Measurements from ENCODE around the gene ELOB. TPM values are rescaled to one million over a fixed set of nuclear protein-coding genes. Genes with fewer than 3 reads are reported as not detected.

The ELOB gene
- total RNA-seq, 4 donors from 2014 or later = 181 to 341 (median 323) TPM

GRCh38 chr16:2777903-2778629, 986 bp upstream of the ELOB start:
- ATAC-seq (ENCODE audit: low FRiP score) = peak; percentile 3
- no peak for DNase-seq (ENCODE audit: low spot score)
- TF ChIP-seq, protein P1, sequence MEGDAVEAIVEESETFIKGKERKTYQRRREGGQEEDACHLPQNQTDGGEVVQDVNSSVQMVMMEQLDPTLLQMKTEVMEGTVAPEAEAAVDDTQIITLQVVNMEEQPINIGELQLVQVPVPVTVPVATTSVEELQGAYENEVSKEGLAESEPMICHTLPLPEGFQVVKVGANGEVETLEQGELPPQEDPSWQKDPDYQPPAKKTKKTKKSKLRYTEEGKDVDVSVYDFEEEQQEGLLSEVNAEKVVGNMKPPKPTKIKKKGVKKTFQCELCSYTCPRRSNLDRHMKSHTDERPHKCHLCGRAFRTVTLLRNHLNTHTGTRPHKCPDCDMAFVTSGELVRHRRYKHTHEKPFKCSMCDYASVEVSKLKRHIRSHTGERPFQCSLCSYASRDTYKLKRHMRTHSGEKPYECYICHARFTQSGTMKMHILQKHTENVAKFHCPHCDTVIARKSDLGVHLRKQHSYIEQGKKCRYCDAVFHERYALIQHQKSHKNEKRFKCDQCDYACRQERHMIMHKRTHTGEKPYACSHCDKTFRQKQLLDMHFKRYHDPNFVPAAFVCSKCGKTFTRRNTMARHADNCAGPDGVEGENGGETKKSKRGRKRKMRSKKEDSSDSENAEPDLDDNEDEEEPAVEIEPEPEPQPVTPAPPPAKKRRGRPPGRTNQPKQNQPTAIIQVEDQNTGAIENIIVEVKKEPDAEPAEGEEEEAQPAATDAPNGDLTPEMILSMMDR (IDR thresholded peaks at IDR 0.05) = no peak

DNA sequence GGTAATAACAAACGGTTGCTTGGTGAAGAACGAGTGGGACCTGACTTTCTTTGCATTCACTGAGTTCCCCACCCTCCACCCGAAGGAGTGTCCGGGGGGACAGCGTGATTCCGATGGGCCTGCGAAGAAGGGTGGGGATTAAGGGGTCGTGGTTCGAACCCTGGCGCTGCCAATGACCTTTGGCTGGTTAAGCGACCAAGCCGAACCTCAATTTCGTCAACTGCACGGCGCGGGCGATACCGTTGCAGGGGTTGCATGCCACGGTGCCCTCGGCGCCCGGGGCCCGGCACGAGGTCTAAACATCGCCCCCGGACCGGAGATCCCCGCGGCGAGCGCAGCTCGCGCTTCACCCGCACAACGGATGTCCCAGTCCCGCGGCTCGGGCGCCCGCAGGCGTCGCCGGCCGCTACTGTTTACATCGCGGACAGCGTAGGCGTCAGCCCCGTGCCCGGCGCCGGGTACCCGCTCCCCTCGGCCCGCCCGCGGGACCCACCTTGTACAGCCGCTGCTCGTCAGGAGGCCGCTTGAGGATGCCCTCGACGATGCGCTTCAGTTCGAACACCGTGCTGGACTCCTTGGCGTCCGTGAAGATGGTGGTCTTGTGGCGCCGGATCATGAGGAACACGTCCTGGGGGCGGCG, 460 bp downstream of the ELOB start:
- DNase-seq (ENCODE audit: low spot score) (no peak), ATAC-seq (ENCODE audit: low FRiP score) (peak; percentile 24)
- TF ChIP-seq, protein P1 (IDR thresholded peaks at IDR 0.05) = no peak

GRCh38 chr16:2775765-2776499, 1.1 kb downstream of the ELOB start:
- no peak for DNase-seq (ENCODE audit: low spot score)
- ATAC-seq (ENCODE audit: low FRiP score) = no peak
- TF ChIP-seq, protein P1 (IDR thresholded peaks at IDR 0.05) = no peak

DNA sequence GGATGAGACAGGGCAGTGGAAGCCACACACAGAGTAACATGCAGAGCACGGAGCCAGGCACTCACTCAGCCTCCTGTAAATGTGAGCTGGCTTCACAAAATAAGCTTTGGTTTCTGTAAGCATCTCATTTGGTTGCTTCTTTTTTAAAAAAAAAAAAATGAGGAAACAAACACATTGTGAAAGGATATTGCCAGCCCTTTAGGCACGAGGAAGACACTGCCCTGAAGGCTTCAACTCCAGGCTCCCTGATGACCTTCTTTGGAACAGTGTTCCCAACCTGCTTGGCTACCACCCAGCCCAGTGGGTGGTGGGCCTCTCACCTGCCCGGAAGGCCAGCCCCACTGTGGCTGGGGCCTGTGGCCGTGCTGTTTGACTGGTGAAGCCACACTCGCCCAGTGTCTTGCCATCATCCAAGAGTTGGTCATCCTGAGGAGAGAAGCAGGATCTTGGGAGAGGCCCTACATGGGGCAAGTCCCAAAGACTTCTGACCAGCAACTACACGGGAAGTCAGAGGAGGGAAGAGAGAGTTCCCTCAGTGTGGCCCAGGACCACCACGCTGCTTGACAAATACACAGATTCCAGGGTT, 1.9 kb downstream of the ELOB start:
- TF ChIP-seq, protein P1 (IDR thresholded peaks at IDR 0.05) = no peak
- DNase-seq (ENCODE audit: low spot score) (no peak), ATAC-seq (ENCODE audit: low FRiP score) (no peak)

DNA sequence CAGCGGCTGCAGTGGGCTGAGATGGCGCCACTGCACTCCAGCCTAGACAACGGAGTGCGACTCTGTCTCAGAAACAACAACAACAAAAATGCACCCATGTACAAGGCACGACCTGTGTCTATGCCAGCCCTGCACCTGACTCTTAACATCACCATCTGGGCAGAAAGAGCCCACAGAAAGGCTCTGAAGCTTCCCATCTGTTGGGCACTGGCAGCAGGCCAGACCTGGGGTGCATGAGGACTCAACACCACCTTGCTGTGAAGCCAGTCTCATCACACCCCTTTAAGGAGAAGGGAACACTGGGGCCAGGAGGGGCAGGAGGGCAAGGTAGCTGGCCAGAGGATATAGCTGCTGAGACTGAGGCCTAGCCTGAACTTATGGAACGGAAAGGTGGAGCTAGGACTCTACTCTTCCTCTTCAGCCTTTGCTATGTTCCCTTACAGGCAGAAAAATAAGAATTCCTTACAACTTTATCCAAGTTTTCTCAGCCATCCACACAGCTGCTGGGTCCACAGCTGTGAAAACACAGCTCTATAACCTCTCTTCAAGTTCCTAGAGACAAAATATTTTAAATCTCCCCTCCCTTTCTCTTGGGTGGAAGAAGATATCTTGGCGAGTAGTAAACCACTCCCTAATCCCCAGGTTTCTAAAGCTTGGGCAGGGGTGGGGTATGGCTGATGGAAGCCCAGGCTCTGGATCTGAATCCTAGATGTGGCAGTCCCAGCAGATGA, 2.8 kb downstream of the ELOB start:
- ATAC-seq (ENCODE audit: low FRiP score) = no peak
- TF ChIP-seq, protein P1 (IDR thresholded peaks at IDR 0.05) = no peak

DNA sequence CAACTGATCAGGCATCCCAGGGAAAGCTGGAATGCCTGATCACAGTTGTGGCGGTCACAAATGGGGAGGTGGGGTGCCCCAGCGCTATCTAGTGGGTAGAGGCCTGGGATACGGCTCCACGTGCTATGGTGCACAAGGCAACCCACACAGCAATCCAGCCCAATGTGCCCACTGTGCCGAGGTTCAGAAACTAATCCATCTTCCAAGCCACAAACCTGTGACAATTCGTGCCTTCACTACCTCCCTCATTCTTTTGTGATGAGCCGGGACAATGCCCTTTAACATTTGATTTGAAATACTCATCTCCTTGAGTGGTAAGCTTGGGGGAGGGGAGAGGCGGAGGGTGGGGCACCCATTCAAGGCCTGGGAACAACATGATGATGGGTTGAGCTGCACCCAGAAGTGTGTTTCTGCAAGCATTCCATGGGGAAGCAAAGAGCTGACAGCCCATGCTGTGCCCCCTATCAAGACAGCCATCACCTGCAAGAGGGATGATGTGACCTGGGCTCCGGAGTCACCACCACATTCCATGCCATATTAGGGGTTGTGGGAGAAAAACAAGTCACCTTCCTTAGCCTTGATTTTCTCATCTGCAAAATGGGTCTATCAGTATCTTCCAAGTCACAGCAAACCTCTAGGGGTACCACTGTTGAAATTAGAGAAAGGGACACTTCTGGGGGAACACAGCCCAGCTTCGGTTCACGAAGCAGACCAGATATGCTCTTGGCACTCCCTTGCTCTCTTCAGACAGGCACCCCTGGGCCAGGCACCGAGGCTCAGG, 3.7 kb downstream of the ELOB start:
- TF ChIP-seq, protein P1 (IDR thresholded peaks at IDR 0.05) = no peak
- no peak for ATAC-seq (ENCODE audit: low FRiP score)
- no peak for DNase-seq (ENCODE audit: low spot score)

More for the DNA sequence above, 2.8 kb downstream of the ELOB start:
- DNase-seq (ENCODE audit: low spot score) = no peak

Data from omental fat pad (tissue), 4 donors.